HG02678 (cell line): ENCODE measurements around the gene LRP1B.

Experiments used
- ATAC-seq: cut with Tn5 transposase; IDR thresholded peaks from one replicate; pipeline ENCODE4 v1.9.1; 2021; ENCODE audit warnings: mild to moderate bottlenecking, moderate library complexity; ENCODE audit not compliant: unreplicated experiment

LRP1B gene

GRCh38 chr2:140526575-140526974 is 1604.2 kb downstream of the LRP1B start:
- ATAC-seq, result no peak

- no peak for ATAC-seq
Measured at GRCh38 chr2:140512106-140512505, 1618.7 kb downstream of the LRP1B start.

GRCh38 chr2:140509765-140510164 is 1621.1 kb downstream of the LRP1B start:
- no peak for ATAC-seq

- ATAC-seq, result no peak
Measured at GRCh38 chr2:140508756-140509155, 1622.1 kb downstream of the LRP1B start.

- ATAC-seq, result no peak
Measured at GRCh38 chr2:140506606-140507005, 1624.2 kb downstream of the LRP1B start.

GRCh38 chr2:140504601-140505000 is 1626.2 kb downstream of the LRP1B start:
- no peak for ATAC-seq

GRCh38 chr2:140502951-140503630 is 1627.7 kb downstream of the LRP1B start:
- ATAC-seq, result no peak

GRCh38 chr2:140498360-140498759 is 1632.5 kb downstream of the LRP1B start:
- no peak for ATAC-seq

GRCh38 chr2:140496714-140497113 is 1634.1 kb downstream of the LRP1B start:
- no peak for ATAC-seq

GRCh38 chr2:140491876-140492275 is 1638.9 kb downstream of the LRP1B start:
- ATAC-seq, result no peak

GRCh38 chr2:140489193-140489592 is 1641.6 kb downstream of the LRP1B start:
- ATAC-seq, result no peak

- ATAC-seq, result no peak
Measured at GRCh38 chr2:140481136-140481535, 1649.7 kb downstream of the LRP1B start.

- no peak for ATAC-seq
Measured at GRCh38 chr2:140473851-140474250, 1657.0 kb downstream of the LRP1B start.

- no peak for ATAC-seq
Measured at GRCh38 chr2:140472676-140473075, 1658.1 kb downstream of the LRP1B start.

GRCh38 chr2:140465301-140465700 is 1665.5 kb downstream of the LRP1B start:
- ATAC-seq, result no peak

- no peak for ATAC-seq
Measured at GRCh38 chr2:140462990-140463389, 1667.8 kb downstream of the LRP1B start.

GRCh38 chr2:140457483-140457882 is 1673.3 kb downstream of the LRP1B start:
- no peak for ATAC-seq

GRCh38 chr2:140455315-140455714 is 1675.5 kb downstream of the LRP1B start:
- ATAC-seq, result no peak

- ATAC-seq, result no peak
Measured at GRCh38 chr2:140454717-140455116, 1676.1 kb downstream of the LRP1B start.

GRCh38 chr2:140451324-140451723 is 1679.5 kb downstream of the LRP1B start:
- ATAC-seq, result no peak

GRCh38 chr2:140442319-140442718 is 1688.5 kb downstream of the LRP1B start:
- no peak for ATAC-seq

GRCh38 chr2:140440815-140441214 is 1690.0 kb downstream of the LRP1B start:
- no peak for ATAC-seq

- no peak for ATAC-seq
Measured at GRCh38 chr2:140436936-140437335, 1693.9 kb downstream of the LRP1B start.
